Measurements from ENCODE around the gene ASXL1.

Gene ASXL1

DNA sequence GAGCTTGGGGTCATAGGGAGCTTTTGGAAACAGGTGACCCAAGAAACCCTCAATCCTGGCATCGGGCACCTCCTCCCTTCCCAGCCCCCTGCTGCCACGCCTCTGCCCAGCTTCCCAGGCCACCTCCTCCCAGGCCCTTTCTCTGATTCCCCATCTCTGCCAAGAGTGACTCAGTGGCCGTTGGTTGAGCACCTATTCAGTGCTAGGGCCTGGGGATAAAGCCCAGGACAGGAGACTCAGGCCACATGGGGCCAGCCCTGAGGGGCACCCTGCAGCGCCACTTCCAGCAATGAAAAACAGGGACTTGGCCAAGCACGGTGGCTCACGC, 110.1 kb downstream of the ASXL1 start:
- DNase-seq, result no peak

DNA sequence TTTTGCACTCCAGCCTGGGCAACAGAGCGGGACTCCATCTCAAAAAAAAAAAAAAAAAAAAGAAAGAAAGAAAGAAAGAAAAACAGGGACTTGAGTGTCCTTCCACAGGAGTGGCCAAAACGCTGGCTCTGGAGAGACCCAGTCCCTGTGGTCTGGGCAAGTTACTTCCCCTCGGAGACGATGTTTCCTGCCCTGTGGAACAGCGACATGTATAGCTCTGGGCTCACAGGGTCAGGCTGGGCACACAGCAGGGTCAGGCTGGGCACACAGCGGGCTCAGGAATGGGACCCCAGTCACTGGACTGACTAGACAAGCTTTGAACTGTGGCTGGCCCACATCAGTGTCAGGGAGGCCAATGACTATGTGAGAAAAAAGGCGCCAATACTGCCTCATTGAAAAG, 110.7 kb downstream of the ASXL1 start:
- no peak for DNase-seq

DNA sequence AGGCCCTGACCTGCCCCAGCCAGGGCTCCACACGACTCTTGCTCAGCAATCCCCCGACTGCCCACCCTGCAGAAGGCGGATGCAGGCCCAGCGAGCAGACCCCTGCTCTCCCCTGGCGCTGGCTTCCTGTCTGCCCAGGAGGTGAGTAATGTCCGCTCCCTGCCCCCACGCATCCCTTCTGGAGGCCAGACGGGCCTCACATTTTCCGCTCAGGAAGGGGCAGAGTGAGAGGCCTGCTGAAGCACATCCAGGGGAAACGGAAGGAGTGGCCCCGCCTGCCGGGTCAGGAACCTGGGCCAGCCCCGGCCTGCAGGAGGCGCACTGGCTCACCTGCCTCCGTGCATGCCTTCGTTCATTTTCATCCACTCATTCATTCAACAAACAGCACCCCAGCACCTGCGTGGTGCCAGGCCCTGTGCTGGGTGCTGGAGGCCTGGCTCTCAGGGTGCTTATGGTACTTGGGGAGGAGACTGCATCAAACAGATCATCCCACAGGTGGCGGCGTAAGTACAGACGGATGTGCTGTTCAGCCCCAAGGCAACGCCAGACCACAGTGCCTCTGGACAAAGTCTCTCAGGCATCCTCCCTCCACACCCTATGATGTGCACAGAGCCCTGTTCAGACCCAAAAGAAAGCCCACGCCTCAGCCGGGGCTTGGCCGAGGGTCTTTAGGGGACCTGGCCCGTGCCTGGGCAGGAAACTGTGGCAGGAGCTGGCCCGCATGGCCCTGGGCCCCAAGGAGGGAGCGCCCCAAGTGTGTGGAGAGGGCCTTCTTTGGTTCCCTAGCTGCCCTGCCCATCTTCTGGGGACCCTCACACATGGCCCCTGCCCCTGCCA, 112.1 kb downstream of the ASXL1 start:
- DNase-seq, result peak; percentile 54

DNA sequence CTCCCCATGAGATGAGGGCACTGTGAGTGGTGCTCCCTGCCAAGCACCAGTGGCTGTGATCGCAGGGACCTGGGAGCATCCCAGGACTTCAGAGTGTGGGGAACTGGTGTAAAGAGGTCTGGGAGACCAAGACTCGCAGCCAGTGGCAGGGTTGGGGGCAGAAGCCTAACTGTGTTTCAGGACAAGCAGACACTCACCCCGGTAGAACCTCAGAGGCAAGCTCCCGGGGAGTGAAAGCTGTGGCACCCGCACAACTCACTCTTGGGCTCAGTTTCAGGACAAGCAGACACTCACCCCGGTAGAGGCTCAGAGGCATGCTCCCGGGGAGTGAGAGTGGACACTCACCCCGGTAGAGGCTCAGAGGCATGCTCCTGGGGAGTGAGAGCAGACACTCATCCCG, 112.8 kb downstream of the ASXL1 start:
- no peak for DNase-seq

DNA sequence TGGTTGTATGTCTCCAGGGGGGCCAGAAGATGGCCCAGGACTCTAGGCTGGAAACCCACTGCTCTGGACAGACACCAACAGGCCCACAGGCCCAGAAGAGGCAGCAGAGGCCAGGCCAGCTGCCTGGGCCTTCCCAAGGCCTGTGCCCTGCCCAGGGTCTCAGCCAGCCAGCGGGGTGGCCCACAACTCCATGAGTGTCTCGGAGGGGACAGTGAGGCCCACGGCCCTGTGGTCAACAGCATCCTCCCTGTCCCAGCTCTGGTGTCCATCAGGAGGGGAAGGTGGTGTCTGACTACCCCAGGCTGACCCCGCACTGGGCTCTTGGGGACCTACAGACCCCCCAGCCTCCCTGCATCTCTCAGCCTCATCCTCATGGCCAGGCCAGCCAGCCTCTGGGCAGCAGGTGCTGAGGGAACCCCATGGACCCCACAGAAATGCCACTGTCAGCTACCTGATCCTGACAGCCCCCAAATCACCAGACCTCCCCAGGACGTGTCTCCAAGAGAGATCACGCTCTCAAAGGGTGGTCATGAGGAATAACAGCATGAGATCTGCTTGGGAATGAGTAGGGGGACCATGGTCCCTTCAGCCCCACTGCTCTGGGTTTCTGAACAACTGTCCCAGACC, 114.6 kb downstream of the ASXL1 start:
- no peak for DNase-seq

DNA sequence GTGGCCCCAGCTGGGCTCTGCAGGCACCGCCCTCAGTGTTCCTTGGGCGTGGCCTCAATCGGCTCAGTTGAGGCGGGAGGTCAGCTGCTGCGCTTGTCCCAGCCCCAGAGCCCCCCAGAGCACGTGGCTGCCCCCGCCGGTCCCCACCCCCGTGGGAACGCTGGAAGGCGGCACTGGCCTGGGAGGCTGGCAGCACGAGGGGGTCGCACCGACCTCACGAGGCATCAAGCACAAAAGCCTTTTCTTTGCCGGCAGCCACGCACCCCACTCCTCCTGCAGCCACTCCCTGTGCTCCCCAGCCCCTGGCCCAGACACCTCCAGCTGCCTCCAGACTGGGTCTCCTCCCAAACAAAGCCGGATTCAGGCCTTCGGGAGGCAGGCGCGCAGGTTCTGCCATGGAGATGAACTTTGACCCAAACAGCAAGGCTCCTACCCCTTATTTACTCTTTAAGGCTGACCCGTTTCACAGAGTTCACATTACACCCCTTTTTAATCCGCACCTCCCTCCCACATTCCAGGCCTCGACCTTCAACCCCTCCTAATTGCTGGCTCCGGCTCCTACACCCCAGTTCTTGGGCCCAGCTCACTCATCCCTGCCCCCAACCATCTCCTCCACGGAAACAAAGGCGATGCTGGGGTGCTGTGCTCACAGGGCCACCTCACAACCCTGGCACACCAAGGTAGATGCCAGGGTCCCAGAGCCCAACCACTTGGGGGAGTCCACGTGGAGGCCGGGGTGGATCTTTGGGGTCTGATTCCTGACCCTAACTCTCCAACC, 115.3 kb downstream of the ASXL1 start:
- DNase-seq, result no peak

DNA sequence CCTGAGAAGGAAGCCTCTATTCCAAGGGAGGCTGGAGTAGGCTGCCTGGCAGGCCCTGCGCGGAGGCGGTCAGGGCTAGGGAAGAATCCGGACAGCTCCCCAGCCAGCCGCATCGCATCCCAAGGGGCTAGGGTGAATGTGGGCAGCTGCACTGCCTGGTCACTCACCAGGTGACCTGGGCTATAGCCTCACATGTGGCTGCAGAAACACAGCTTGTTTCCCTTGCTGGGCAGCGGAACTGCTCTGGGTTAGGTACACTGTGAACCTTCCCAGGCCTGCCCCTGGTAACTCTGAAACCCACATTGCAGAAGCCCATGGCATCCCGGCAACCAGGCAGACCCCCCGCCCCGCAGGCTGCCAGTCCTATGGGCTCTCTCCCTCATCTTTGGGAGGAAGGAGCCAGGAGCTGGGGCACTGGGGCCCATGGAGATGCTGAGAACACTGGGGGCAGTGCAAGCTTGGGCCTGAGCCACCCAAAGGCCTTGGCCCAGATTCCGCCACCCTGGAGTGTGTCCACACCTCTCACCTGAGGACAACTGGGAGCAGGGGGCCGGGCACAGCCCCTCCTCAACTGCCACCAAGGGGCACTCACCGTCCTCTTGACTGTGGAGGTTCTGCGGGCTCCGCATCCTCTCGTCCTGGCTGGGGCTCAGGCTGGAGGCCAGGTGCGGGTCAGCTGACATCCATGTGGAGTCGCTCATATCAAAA, 116.0 kb downstream of the ASXL1 start:
- no peak for DNase-seq

DNA sequence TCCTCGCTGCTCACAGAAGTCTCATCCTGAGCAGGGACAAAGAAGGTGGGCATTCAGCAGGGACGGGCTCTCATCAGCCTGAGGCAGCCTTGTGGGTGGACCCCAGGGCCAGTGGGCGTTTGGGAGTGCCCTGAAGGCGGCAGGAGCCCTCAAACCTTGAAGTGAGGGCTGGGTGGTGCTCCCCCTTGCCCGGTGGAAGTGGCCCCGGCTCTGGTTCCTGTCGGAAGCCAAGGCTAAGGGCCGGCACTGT, 116.5 kb downstream of the ASXL1 start:
- DNase-seq, result no peak

DNA sequence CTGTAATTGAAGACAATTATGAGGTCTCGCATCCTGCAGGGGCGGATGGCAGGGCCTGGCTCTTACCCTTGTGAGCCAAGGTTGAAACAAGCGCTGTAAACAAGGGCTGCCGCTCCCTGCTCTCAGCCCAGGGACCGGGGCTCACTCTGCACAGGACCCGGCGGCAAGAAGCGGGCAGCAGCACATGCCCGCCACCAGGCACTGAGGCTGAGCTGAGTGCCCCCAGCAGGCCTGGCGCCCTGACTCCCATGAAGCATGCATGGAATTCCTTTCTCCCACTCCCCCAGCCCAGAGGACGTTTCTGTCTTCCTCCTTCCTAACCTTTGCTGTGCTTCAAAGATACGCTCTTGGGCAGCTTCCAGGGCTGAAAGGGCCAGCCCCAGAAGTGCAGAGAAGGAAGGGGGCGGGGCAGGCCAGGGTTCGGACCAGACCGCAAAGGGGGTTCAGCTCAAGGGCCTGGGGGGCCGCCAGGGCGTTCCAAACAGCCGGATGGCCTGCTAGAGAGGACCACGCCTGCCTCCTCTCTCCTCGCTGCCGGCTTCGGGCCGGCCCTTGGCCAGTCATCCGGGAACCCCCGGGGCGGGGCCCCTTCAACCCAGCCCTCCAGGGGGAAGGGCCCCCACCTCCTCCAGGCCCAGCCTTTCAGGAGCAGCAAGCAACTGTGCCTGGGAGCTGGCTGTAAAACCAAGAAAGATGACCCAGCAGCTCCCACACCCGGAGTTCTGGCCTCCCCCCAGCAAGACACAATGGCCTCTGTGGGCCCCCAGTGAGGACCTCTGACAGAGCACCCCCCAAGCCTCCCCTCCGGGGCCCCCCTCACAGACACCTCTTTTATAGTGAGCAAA, 117.1 kb downstream of the ASXL1 start:
- DNase-seq, result peak; percentile 69

DNA sequence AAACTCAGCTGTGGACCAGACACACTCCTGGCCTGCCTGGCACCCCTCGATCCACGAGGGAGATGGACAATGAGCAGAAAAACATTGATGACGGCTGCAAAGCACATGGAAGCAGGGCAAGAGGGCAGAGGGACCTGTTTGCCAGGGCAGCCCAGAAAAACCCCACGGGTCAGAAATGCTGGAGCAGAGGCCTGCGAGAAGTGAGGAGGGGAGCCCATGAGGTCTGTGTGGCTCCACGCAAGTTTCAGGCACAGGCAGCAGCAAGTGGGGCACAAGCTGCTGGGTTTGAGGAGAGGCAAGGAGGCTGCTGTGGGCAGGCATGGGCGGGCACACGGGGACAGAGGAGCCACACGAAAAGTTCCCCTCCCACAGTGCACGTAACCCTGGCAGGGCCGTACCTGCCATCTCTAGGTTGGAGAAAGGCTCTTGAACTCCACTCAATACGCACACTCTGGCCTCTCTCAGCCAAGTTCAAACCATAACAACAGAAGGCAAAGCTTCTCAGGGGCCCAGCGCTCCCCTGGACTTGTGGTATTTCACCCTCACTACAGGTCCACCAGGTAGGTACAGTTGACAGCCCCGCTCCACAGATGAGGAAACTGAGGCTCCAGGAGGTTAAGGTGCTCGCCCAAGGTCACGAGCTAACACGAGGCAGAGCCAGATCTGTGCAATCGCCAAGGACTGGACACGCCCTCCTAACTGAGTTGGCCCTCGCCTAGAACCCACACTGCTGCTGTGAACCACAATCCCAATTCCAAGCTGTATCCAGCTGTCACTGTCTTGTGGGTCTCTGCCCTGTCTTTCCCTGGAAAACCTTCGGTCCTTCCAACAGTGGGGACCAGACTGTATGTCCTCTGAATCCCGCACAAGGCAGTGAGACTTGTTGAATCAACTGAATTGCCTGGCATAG, 118.8 kb downstream of the ASXL1 start:
- DNase-seq, result no peak

DNA sequence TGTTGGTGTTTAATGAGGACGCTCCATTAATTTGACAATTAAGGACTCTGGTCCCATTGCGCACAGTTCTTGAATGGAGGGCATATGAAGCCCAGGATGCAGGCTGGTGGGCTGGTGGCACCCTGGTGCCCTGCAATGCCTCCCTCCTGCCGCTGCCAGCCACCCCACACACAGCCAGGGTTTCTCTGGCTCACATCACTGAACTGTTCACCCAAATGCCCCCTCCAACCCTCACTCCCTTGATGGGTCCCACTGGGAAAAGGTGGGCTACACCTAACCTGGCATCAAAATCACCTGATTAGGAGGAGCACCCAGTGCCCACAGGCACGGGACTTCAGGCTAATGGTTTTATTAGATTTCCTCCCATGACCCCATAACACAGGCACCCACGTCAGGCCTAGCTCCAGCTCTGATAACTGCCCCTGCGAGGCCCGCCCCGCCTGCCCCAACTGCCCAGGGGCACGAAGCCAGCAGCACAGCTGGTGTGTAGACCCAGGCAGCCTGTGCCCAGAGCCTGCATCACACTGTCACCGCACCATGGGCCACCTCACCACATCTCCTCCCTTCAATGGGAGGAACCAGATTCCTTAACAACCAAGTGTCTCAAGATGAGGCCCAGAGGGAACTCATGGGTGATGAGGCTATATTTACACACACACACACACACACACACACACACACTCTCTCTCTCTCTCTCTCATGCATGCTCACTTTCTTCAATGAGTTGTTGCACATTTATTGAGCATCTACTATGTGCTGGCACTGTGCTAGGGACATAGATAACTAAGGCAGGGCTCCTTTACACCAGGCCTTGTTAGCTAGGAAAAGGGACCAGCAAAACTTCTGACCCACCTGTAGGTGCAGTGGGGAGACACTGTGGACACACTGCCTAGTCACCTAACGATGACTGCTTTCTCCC, 119.7 kb downstream of the ASXL1 start:
- DNase-seq, result no peak

DNA sequence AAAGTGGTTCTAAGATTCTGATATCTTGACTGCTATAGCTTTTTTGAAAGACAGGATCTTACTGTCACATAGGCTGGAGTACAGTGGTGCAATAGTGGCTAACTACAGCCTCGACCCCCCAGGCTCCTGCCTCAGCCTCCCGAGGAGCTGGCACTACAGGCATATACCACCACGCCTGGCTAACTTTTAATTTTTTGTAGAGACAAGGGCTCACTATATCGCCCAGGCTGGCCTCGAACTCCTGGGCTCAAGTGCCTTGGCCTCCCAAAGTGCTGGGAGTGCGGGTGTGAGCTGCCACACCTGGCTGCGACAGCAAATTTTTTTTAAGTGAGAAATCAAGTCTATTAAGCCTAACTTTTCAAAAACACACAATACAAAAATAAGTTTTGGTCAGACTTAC, 120.4 kb downstream of the ASXL1 start:
- DNase-seq, result no peak

DNA sequence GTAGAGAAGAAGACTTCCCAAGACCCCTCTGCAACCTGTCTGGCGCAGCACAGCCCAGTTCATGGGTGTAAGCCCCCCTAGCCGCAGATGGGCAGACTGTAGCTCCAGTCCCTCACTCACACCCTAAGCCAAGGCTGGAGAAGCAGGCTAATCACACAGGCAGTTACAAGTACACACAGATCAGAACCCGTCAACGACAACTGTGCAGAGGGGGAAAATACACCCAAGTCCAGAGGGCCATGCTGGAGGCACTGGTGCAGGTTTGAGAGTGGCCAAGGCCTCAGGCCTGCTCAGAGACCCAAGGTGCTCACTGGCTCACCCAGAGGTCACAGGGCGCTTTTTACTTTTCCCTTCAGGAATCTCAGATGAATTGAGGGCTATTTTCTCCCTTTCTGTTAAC, 120.9 kb downstream of the ASXL1 start:
- DNase-seq, result no peak

DNA sequence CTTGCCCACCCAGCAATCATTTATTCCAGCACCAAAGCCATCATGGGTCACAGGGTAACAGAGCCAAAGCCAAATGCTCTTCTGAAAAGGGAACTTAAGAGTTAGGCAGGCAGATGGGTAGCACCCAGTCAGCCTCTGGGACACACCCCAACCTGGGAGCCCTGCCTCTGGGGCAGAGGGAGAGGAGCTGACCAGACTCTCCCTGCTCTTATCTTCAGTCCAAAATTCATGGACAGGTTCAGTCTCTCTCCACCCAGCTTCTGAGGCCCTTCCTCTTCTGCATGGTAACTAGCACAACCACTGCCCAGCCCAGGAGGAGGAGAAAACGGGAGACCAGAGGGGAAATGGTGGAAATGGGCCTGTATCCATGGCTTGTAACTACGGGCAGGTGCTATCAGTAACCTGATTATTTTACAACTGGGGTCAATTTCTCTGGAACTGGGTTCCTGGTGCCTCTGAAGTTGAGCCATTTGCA, 121.6 kb downstream of the ASXL1 start:
- no peak for DNase-seq

DNA sequence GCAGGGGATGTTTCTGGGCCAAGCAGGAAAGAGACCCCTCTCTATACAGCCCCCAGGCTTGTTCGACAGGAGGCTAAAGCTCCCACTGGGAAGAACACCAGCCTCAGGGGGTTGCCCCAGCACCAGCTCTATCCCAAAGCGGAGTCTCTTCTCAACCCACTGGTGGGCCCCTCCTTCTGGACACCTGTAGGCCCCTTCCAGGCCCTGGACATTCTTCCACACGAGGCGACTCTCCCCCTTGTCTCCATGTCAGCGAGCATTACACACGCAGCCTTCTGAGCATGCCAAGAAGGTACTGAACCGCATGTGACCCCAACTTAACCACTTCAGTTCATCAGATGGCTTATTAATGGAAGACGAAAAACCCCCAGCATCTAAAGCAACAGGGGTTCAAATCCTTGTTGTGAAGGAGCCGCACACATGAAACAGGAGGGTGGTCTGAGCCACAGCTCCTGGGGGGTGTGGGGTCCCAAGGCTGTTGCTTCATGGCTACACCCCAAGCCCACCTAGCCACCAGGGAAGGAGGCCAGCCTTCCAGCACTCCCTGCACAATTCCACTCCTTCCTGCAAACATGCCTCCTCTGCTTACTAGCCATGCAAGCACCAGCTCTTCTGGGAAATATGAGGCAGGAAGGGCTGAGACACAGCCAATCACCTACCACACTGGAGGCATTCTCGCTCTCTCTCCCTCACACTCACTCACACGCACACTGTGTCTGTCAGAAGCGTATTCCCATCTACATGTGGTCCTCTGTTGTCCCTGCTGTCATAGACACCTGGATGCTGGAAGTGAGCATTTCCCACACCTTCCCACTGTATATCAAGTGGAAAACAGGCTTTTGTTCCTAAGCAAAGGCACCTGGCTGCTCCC, 122.5 kb downstream of the ASXL1 start:
- no peak for DNase-seq

DNA sequence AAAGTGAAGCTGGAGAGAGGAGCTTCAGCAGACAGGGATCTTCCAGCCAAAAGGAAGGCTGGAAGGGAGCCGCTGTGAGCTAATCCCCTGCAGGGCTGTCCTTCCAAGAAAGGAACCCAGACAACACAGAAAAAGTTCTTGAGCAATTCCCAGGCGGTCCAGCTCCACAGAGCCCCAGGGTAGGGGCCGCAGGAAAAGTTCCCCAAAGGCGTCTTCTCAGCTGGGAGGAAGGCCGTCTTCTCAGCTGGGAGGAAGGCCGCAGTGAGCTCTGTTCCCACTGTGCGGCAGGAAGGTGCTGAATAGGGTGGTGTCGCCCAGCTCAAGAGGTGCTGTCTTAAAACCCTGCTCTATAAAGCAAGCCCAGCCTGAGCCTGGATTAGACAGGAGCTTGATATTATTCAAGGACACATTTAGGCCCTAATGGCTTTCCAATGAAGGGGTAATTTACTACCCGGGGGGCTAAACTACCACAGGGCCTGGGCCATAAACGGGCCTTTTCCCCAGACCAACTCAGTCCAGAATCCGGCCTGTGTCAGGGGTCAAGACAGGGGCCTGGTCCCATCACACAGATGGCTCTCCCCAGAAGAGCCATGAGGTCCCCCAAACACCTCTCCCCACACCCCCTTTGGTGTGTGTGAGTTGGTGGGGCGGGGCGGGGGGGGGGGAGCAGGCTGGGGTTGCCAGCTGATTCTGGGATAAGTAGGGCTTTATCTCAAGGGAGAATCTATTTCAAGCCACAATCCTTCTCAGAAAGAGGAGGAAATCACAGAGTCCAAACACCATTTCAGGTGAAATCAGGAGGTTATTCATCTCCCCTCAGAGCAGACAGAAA, 123.4 kb downstream of the ASXL1 start:
- DNase-seq, result peak; percentile 15

DNA sequence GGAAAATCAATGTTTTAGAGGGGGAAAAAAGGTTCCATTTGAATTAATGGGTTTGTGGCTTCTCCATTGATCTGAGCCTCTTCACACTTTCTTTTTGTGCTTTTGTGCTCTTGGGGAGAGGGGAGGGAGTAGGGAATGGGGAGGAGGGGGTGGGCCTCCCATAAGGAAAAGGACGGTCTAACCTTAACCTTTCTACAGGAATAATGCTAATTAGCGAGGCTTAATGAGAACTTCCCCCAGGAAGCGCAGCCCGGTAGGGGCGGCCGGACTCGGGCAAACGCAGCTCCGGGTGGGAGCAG, 124.0 kb downstream of the ASXL1 start:
- no peak for DNase-seq

DNA sequence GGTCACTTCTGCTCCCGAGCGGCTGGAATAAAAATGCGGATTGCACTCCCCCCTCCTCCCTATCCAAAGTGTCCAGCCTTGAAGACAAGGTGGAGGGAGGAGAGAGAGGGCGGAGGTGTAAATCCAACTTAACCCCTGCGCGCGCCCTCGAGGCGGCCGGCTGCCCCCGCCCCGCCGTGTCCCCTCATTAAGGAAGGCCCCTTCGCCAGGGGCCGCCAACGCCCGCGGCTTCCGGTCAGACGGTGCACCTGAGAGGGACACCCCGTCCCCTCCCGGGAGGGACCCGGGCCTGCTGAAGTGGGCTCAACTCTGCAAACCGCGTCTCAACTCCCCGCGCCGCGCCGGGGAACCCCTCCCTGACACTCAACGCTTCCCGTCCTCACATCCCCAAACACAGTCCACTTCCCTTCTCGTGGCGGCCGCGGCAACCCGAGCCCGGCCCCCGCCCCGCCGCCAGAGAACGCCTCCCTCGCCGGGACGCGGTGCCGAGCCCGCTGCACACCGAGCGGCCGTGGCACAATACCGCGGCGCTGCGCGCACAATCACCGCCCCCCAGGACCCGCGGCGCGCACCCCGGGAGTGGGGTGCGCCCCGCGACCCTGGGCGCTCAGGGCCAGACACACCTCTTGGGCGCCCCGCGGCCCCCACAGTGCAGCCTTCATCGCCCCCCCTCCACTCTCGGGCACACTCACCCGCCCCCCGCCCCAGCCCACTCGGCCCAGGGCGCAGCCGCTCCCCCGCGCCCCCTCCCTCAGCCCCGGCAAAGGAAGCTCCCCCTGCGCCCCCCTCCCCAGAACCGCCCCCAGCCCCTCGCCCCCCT, 124.5 kb downstream of the ASXL1 start:
- DNase-seq, result no peak

All from GF-D8 (cell line).